ENCODE data around the gene CHIA. TPM values are rescaled to one million over a fixed set of nuclear protein-coding genes. Genes with fewer than 3 reads are reported as not detected.

CHIA gene
- total RNA-seq, 3 donors from 2014 or later (not counting 1 experiment from before 2014, with no cell fraction given), result not detected

GRCh38 chr1:111285879-111286278 lies 4.8 kb upstream of the CHIA start:
- Histone ChIP-seq H3K27me3 (ENCODE audit: control insufficient read depth, insufficient read depth, low read length) (no peaks in the 10 kb centered on the region), H3K36me3 (ENCODE audit: control insufficient read depth, insufficient read depth, low read length) (no peaks in the 10 kb centered on the region), H3K27ac (ENCODE audit: low read length) (no peak overlapping the region), H3K4me1 (ENCODE audit: control insufficient read depth, insufficient read depth, low read length) (no peaks in the 10 kb centered on the region), H3K9me3 (ENCODE audit: control insufficient read depth, insufficient read depth, low read length) (no peaks in the 10 kb centered on the region), H3K4me3 (ENCODE audit: low read length) (no peak overlapping the region)
- intact Hi-C loops (cut with micrococcal nuclease), result no loop called here
- no peak for DNase-seq
- 90% methylated on average over 2 of the region's 2 CpGs for WGBS (ENCODE audit: insufficient coverage)
- ATAC-seq, result no peak
- no peaks in the 10 kb centered on the region for H3K27me3 Mint-ChIP-seq (ENCODE audit: low read depth in 2 of 2)
- H3K4me1 Mint-ChIP-seq, result no peaks in the 10 kb centered on the region
- no peaks in the 10 kb centered on the region for H3K9me3 Mint-ChIP-seq
- no peaks in the 10 kb centered on the region for H3K36me3 Mint-ChIP-seq
- no peak overlapping the region for H3K4me3 Mint-ChIP-seq
- H3K27ac Mint-ChIP-seq, result no peak overlapping the region
- TF ChIP-seq CTCF (IDR thresholded peaks at IDR 0.05), result no peak

GRCh38 chr1:111286912-111287311 lies 3.7 kb upstream of the CHIA start:
- Mint-ChIP-seq H3K27me3 (ENCODE audit: low read depth in 2 of 2) (no peaks in the 10 kb centered on the region), H3K27ac (no peak overlapping the region), H3K4me3 (no peak overlapping the region), H3K36me3 (no peaks in the 10 kb centered on the region), H3K4me1 (no peaks in the 10 kb centered on the region), H3K9me3 (no peaks in the 10 kb centered on the region)
- H3K4me3 ChIP-seq (ENCODE audit: low read length), result no peak overlapping the region
- ATAC-seq, result no peak
- H3K27me3 ChIP-seq (ENCODE audit: control insufficient read depth, insufficient read depth, low read length), result no peaks in the 10 kb centered on the region
- H3K27ac ChIP-seq (ENCODE audit: low read length), result no peak overlapping the region
- no peak for TF ChIP-seq CTCF (IDR thresholded peaks at IDR 0.05)
- intact Hi-C loops (cut with micrococcal nuclease), result no loop called here
- DNase-seq, result no peak
- no peaks in the 10 kb centered on the region for H3K4me1 ChIP-seq (ENCODE audit: control insufficient read depth, insufficient read depth, low read length)
- H3K36me3 ChIP-seq (ENCODE audit: control insufficient read depth, insufficient read depth, low read length), result no peaks in the 10 kb centered on the region
- WGBS (ENCODE audit: insufficient coverage), result 46% methylated on average over 1 of the region's 1 CpG
- no peaks in the 10 kb centered on the region for H3K9me3 ChIP-seq (ENCODE audit: control insufficient read depth, insufficient read depth, low read length)

GRCh38 chr1:111289371-111289770 lies 1.3 kb upstream of the CHIA start:
- no peaks in the 10 kb centered on the region for H3K27me3 Mint-ChIP-seq (ENCODE audit: low read depth in 2 of 2)
- no peak overlapping the region for H3K27ac Mint-ChIP-seq
- no peaks in the 10 kb centered on the region for H3K36me3 ChIP-seq (ENCODE audit: control insufficient read depth, insufficient read depth, low read length)
- no peaks in the 10 kb centered on the region for H3K36me3 Mint-ChIP-seq
- no peak for ATAC-seq
- WGBS (ENCODE audit: insufficient coverage), result 80% methylated on average over 4 of the region's 5 CpGs
- intact Hi-C loops (cut with micrococcal nuclease), result no loop called here
- DNase-seq, result no peak
- no peak for TF ChIP-seq CTCF (IDR thresholded peaks at IDR 0.05)
- H3K9me3 Mint-ChIP-seq, result no peaks in the 10 kb centered on the region
- no peak overlapping the region for H3K4me3 Mint-ChIP-seq
- no peak overlapping the region for H3K4me3 ChIP-seq (ENCODE audit: low read length)
- no peak overlapping the region for H3K27ac ChIP-seq (ENCODE audit: low read length)
- H3K27me3 ChIP-seq (ENCODE audit: control insufficient read depth, insufficient read depth, low read length), result no peaks in the 10 kb centered on the region
- no peaks in the 10 kb centered on the region for H3K9me3 ChIP-seq (ENCODE audit: control insufficient read depth, insufficient read depth, low read length)
- H3K4me1 Mint-ChIP-seq, result no peaks in the 10 kb centered on the region
- no peaks in the 10 kb centered on the region for H3K4me1 ChIP-seq (ENCODE audit: control insufficient read depth, insufficient read depth, low read length)

GRCh38 chr1:111290104-111290503 lies 547 bp upstream of the CHIA start:
- no peak for TF ChIP-seq CTCF (IDR thresholded peaks at IDR 0.05)
- no peaks in the 10 kb centered on the region for H3K4me1 Mint-ChIP-seq
- intact Hi-C loops (cut with micrococcal nuclease), result no loop called here

More at GRCh38 chr1:111290104-111290503, 547 bp upstream of the CHIA start:
- H3K4me1 ChIP-seq (ENCODE audit: control insufficient read depth, insufficient read depth, low read length), result no peaks in the 10 kb centered on the region
- 81% methylated on average over 3 of the region's 3 CpGs for WGBS (ENCODE audit: insufficient coverage)
- H3K27me3 ChIP-seq (ENCODE audit: control insufficient read depth, insufficient read depth, low read length), result no peaks in the 10 kb centered on the region
- no peaks in the 10 kb centered on the region for H3K9me3 Mint-ChIP-seq
- H3K4me3 Mint-ChIP-seq, result no peak overlapping the region
- DNase-seq (no peak), ATAC-seq (no peak)
- no peak overlapping the region for H3K27ac ChIP-seq (ENCODE audit: low read length)
- H3K4me3 ChIP-seq (ENCODE audit: low read length), result no peak overlapping the region
- no peak overlapping the region for H3K27ac Mint-ChIP-seq
- H3K9me3 ChIP-seq (ENCODE audit: control insufficient read depth, insufficient read depth, low read length), result no peaks in the 10 kb centered on the region
- no peaks in the 10 kb centered on the region for H3K27me3 Mint-ChIP-seq (ENCODE audit: low read depth in 2 of 2)
- H3K36me3 Mint-ChIP-seq, result no peaks in the 10 kb centered on the region
- no peaks in the 10 kb centered on the region for H3K36me3 ChIP-seq (ENCODE audit: control insufficient read depth, insufficient read depth, low read length)

Measured in natural killer cell (primary cell).